NCI-H2227 (cell line): ENCODE results near the gene SPX.

ENCODE experiments used
- DNase-seq: peaks from one replicate; lab custom pipeline; 2025; ENCODE audit not compliant: unreplicated experiment; lab: John Stamatoyannopoulos, UW

The SPX gene, protein sequence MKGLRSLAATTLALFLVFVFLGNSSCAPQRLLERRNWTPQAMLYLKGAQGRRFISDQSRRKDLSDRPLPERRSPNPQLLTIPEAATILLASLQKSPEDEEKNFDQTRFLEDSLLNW

DNA sequence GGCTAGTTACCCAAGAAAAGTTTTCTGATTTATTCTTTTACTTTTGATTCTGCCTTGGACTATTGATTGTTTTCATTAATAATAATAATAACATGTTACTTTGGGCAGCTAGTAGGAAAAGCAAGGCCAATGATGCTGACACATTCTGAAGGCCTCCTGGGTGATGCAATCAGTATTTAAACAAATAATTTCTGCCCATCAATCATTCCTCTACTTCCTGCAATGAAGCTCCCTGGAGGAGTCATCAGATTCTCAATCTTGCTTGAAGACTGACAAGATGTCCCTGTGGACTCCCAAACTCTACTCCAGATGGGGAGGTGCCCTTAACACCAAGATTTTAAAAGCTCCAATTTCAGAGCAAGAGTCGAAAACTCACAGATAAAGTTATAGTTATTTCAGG is at the start of gene SPX:
Gene SPX, plus strand, starts transcription at position 244 of the 400 bp plus-strand sequence. CDS start 177 bp downstream, outside the sequence.
- DNase-seq: no peak

DNA sequence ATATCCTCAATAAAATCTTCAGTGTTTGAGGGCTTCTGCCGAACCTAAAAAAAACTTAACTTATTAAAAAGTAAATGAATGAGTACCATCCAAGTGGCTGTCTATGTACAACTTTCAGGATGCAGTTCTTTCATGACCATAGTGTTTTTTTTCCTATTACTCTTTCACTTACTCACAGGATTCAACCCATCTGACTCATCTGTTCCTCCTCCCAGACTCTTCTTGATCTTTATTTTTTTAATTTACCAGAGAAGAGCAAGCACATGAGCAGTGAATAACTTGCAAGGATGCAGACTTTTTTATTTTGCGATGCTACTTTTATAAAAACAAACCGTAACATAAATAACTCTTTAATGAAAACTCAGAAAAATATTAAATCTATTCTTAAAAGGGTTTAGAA is 49.1 kb upstream of the SPX start:
- no peak for DNase-seq

DNA sequence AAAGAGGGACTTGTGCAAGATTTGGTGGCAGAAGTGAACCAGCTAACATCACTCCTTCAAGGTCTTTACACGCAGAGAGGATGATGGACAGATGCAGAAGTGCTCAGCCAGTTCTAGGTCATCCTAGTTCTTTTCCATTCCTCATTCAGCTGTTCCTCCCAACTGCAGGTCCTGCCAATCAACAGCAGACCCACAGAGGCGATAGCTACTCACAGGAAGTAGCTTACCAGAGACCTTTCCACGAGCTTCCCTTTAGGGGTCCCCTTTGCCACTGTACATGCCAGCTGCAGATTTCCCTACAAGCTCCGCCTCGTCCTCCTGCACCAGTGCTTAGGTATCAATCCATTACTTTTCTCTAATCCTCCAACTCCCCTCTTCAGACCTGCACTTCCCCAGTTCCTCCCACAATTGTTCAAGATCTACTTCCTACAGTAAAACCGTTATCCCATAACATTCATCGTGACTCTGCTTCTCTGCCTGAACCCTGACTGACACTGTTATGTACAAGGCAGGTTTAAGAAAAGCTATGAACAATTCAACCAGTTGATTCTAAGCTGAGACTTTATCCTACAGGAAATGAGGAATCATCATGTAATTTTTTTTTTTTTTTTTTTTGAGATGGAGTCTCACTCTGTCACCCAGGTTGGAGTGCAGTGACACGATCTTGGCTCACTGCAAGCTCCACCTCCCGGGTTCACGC is 47.2 kb upstream of the SPX start:
- no peak for DNase-seq

DNA sequence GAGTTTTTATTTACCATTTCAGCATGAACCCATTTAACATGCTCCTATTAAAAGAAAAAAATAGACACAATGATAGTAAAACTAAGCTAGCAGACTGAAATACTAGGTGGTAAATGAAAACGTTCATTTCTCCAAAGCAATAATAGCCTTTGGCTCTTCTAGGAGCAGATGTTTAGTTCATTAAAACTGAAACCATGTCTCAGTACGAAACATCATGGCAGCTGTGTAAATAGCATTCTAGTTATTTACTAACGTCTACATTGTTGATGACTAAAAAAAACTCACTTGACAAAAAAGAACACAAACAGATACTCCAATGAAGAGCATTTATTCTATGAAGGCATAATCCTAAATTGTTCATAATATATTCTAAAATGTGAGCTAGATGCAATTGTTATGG is 42.6 kb upstream of the SPX start:
- no peak for DNase-seq

DNA sequence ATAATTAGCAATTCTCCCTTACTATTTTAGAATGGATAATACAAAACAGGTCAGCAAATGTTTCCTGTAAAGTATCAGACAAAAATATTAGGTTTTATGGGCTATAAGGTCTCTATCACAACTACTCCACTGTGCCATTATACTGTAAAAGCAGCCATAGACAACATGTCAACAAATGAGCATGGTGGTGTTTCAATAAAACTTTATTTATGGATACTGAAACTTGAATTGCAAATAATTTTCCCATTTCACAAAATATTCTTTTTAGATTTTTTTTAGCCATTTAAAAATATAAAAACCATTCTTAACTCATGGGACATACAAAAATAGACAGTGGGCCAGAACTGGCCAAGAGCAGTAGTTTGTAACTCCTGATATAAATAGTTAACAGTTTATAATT is 40.1 kb upstream of the SPX start:
- DNase-seq: no peak

DNA sequence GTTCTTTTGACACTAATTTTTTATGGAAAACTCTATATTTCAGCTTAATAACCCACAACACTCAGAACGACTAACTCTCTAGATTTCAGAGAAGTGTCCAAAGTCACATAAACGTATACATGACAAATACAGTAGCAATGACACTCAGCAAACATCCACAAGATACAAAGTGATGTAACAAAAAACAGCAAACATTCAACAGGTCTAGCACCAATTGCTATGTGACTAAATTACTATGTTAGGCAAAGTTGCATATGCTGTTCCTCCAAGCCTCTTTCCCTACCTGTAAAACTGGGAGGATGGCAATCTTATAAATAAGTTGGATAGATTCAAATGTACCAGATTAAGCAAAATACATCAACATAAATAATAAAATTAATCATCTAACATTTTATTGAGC is 26.3 kb upstream of the SPX start:
- no peak for DNase-seq

DNA sequence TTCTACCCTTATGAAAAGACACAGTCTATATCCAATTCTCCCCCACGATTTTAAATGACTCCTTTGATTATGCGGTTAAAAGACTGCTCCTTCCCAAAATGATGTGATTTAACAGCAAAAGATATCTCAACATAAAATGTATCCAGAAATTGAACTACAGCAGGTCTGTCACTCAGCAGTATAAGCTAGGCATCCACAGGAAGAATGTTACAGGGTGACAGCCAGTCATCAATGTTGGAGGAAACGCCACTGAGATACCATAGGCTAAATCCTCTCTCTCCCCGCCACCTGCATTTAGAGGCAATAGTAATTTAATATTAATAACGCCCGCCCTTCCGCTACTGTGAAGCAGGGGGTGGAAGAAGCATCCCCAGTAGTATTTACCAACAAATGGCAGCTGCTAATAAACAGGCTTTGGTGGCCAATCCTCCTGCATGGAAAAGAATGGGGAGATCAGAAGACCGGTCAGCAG is 25.3 kb upstream of the SPX start:
- peak; percentile 30 for DNase-seq

DNA sequence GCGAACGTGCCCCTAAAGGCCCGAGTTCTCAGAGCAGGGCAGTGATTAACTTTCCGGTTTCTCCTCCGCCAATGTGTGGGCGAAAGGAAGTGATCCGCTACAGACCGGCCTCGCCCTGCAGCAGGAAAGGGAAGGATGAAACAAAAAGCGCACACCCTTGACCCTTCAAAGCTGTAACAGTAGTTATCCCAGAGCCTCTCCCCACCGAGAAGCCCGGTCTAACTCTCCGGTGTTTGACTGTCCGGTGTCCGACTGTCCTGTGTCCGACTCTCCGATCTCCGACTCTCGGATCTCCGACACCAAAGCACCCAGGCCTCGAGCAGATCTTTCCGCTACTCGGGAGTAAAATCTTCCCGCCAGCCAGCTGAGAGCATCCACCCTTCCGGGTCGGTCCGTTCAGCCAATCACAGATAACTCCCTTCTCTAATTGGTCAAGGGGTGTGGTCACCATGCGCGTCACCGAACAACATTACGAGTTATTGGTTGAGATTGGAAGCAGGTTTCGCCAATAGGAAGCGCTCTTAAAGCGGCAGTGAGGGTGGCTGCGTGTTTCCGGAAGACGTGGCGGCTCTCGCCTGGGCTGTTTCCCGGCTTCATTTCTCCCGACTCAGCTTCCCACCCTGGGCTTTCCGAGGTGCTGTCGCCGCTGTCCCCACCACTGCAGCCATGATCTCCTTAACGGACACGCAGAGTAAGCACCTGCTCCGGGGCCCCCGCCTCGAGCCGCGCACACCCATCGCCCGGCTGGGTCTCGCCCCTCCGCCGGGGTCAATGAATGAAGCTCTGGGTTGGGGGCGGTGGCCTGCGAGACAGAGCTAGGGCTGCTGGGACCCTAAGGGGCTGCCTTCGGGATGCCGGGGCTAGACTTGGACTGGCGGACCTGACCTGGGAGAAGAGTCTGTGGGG is 24.6 kb upstream of the SPX start, which contains the start of the genes GOLT1B and RECQL:
Gene GOLT1B, plus strand, starts transcription at position 532 of the 906 bp plus-strand sequence. Its CDS starts 135 bp downstream, at position 667.
Gene RECQL, minus strand, starts transcription at position 378 of the 906 bp plus-strand sequence. CDS start 2,065 bp downstream, outside the sequence.
- peak; percentile 96 for DNase-seq

DNA sequence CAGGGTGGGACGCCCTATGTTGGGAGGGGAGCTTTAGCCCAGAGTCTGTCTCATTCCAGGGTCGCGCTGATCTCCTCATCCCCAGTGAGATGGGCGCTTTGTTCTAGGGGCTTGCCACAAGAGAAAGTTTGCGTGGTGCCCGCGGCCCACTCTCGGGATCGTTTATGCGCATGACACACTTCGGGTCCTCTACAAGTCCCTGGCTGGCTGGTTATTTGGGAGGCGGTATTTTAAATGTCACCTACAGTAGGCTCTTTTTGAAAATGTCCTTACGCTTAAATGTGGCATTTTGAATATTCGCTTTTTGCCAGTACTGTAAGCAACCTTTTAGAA is 24.0 kb upstream of the SPX start:
- peak; percentile 50 for DNase-seq

DNA sequence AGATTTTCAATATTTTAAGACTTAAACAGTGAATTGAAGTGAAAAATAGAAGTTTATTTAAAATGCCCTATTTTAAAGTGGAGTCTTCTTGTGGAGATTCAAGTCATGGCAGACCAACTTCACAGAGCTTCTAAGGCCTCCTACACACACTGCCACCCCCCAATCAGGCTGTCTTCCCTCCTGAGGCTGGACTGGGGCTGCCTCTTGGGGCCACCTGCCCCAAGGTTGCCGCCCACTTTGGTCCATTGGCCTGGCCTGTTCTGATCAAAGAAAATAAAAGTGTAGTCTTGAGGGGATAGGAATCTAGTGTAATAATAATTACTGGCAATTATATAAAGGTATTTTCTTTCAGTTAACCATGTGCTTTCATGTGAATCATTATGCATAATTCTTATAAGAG is 23.2 kb upstream of the SPX start:
- no peak for DNase-seq

DNA sequence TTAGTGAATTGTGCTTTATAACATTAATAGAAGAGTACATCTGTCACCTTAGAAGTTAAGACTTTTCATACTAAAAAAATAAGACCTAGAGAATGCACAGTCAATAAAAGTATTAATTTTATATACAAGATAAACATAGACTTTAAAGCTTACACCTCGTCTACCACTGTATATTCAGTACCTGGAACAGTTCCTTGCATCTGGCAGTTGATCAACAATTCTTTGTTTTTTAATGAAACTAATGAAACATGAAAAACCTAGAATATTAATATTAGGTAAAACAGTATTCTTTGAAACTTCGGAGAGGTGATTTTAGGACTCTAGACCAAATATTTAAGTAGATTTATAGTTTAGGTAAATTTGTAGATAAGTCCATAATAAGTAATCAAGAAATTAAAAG is 20.2 kb upstream of the SPX start:
- no peak for DNase-seq

DNA sequence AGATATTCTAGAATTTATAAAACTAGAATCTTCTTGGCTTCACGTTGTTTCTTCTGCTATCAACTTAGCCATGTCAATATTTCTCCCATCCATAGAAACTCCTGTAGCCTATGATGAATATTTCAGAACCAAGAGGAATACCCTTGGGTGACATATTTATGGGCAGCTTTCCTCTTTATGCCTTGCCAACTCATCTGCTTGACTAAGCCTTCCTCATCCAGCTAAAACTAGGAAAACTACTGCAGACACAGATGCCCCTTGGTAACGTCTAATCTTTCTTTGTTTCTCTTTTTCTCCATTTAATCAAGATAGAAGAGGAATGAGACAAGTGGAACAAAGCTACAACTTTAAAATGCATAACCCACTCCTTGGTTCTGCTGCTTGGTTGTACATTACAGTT is 18.2 kb upstream of the SPX start:
- no peak for DNase-seq

DNA sequence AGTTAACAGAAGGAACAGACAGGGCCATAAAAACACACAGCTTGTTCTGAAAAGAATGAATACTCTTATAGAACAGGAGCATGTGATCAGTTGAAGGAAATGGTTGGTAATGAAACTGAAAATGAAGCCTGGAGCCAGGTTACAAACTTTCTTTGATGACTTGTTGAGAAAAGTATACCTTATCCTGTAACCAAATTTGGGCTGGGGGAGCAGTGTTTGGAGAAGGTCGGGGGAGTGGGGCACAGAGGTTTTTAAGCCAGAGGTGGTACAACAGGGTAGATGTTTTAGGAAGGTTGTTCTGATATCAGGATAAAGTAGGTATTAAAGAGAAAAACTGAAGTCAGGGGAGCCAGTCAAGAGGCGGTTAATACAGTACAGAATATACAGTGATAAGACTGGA is 16.3 kb upstream of the SPX start:
- DNase-seq: no peak

DNA sequence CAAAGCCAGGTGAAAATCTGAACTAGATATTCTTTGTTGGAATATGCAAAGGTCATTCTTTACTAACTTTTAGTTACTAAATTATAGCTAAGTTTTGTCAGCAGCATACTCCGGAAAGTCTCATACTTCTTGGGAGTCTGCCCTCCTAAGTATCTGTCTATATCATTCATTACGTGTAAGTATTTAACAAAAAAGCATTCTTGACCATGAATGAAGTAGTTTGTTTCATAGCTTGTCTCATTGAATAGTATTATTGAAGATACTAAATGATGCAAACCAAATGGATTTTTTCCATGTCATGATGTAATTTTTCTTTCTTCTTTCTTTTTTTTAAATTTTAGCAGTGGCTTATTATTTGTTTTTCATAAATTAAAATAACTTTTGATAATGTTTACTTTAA is 9.8 kb upstream of the SPX start:
- DNase-seq: no peak

DNA sequence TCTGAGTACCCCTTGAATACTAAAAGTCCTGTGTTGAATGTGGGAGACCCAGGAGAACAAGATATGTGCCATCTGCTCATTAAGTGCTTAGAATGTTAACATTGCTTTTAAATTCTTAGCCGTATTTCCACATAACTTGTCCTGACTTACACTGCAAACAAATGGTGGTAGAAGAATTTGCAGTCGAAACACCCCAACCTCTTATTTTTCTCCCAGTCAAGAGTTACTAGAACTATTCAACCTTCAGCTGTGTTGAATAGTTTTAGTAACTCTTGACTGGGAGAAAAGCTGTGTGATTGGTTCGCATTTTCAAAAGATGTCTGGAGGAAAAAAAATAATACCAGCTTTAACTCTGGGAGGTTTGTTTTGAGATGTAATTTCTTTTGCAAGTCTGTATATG is 7.6 kb upstream of the SPX start:
- DNase-seq: no peak

DNA sequence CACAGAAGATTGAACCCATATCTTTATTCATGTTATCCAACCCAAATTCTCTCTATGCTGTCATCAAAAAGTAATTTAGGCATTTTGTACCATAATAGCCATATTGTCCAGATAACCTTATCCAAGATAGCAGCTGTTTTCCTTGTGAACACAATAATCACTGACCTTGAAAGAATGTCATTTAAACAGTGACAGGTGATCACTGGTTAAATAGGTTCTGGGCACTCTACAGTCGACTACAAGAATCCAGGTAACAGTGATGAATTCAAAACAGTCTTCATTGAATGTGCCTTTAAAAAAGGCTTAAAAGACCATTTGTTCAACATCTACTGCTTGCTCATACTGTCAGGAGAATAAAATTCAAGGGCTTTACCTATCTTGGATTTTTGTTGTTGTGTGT is 4.6 kb upstream of the SPX start:
- DNase-seq: no peak

DNA sequence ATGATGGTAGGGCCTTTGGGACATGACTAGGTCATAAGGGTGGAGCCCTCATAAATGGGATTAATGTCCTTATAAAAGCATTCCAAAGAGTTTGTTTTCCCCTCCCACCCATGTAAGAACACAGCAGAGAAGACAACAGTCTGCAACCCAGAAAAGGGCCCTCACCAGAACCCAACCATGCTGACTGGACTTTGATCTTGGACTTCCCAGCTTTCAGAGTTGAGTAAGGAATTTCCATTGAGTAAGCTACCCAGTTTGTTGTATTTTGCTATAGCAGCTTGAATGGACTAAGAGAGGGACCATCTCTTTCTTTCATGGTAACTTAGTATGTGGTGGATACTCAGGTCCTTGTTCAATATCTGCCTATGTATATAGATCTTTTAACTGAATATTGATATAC is 2.9 kb upstream of the SPX start:
- DNase-seq: no peak

DNA sequence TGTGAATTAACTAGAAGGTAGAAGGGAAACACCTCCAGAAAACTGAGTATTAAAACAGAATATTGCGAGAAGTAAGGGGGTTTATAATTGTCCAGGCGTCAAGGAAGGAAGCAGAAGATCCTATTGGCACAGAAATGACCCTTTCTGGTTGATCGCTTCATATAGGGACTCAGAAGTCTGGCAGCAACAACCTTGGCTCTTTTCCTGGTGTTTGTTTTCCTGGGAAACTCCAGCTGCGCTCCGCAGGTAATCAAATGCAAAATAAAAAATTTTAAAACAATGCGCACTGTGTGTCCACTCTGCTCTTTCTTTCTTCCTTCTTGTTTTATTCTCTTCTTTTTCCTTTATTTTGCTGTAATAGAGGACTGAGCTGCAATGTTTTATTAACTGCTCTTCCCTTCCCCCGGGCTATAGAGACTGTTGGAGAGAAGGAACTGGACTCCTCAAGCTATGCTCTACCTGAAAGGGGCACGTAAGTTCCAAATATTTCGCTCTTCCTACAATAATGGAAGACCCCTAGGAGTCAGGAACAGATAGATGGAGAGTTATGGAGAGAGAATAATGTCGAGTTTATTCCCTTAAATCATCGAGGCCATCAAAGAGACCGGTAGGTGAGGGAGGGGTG is 737 bp downstream of the SPX start:
- DNase-seq: no peak

DNA sequence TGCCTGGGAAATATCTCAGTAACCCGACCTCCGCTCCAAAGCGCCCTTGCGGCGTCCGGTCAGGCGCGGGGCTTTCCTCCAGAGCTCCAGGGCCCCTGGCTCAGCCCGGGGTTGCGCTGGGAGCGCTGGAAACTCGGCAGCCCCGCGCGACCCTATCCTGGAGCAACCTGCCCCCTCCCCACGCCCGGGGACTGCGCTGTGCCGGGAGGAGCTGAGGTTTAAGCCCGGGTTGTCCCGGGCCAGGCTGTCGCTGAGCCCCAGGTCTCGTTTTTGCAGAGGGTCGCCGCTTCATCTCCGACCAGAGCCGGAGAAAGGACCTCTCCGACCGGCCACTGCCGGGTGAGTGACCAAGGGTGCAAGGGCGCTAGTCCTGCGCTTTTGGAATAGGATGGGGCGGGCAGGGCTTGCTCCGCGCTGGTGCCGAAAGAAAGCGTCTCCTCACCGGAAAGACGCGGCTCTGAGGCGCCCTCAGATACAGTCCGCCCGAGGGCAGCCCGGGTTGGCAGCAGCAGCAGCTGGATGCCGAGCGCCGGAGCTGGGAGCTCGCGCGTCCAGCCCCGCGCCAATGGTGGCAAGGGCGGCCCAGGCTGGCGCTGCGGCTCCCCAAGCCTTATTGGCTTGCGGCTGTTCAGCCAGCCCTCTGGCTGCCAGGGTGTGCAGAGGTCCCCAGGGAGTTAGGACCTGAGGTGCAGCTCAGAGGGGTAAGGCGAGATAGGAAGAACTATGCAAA is 1.5 kb downstream of the SPX start:
- peak; percentile 34 for DNase-seq

DNA sequence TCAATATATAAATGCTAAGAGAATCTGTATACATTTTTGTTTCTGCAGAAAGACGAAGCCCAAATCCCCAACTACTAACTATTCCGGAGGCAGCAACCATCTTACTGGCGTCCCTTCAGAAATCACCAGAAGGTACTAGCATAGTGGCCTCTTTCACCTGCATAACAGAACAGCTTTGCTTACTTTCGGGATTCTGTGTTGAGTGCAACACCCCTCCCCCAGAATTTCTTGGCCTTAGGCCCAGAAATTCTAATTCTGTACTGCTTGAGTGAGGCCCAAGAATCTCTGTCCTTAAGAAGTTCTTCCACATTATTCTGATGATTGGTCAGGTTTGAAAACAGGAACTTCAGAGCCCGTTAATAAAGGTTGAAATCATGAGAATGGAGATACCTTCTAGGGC is 2.9 kb downstream of the SPX start:
- DNase-seq: no peak

DNA sequence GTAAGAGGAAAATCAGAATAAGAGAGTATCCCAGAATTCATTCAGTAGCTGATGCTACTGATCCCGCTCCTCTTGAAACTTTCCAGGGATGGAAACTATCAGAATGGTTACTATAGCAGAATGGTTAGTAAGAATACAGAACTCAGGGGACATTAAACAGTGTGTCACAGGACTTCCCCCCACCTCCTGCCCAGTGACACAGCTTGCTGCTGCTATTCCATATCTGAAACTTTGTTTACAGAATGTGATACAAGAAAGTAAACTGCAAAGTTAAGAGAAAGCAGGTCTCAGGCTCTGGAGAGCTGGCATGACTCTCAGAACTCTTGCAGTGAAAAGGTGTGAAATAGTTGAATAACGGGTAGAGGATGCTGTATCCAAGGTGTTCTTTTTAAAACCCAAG is 3.4 kb downstream of the SPX start:
- DNase-seq: no peak
